ENCODE results near the gene PROSER3. TPM values are rescaled to one million over a fixed set of nuclear protein-coding genes. Genes with fewer than 3 reads are reported as not detected.
"Not testable (repeated sequence)": the region's sequence is repeated elsewhere in the genome, so short reads cannot be mapped to it uniquely, and the experiment has no call there.

Gene PROSER3
- total RNA-seq, 4 donors from 2014 or later: 14.2 to 32.7 (median 19.9) TPM

GRCh38 chr19:35720163-35720524 is 37.8 kb upstream of the PROSER3 start:
- Histone ChIP-seq H3K36me3 (peaks cover 0 to 56% (median 34%) of the 10 kb centered on the region in 3 donors), H3K9me3 (no peaks in the 10 kb centered on the region), H3K4me1 (peaks cover 0 to 44% (median 21%) of the 10 kb centered on the region in 4 donors), H3K27me3 (no peaks in the 10 kb centered on the region), H3K4me3 (no peak overlapping the region), H3K27ac (no peak overlapping the region)
- no peak for DNase-seq (ENCODE audit: low spot score in 2 of 2)
- 86 to 88% methylated on average over 9 of the region's 9 CpGs for WGBS, 2 donors
- TF ChIP-seq EP300 (IDR thresholded peaks at IDR 0.05) (no peak), POLR2A (IDR thresholded peaks at IDR 0.05) (no peak), CTCF (IDR thresholded peaks at IDR 0.05) (no peak)

GRCh38 chr19:35720648-35721047 is 37.3 kb upstream of the PROSER3 start:
- no peak for TF ChIP-seq CTCF (IDR thresholded peaks at IDR 0.05)
- TF ChIP-seq POLR2A (IDR thresholded peaks at IDR 0.05): no peak
- TF ChIP-seq EP300 (IDR thresholded peaks at IDR 0.05): no peak
- H3K27ac ChIP-seq: no peak overlapping the region
- DNase-seq (ENCODE audit: low spot score in 2 of 2): no peak
- H3K36me3 ChIP-seq: peaks cover 3 to 61% (median 39%) of the 10 kb centered on the region in 3 donors
- WGBS, 2 donors: 78 to 92% methylated on average over 6 to 17 of the region's 17 CpGs
- no peaks in the 10 kb centered on the region for H3K27me3 ChIP-seq
- no peaks in the 10 kb centered on the region for H3K9me3 ChIP-seq
- H3K4me1 ChIP-seq: peaks cover 0 to 39% (median 17%) of the 10 kb centered on the region in 4 donors
- no peak overlapping the region for H3K4me3 ChIP-seq

GRCh38 chr19:35721374-35721773 is 36.6 kb upstream of the PROSER3 start:
- H3K36me3 ChIP-seq: peaks cover 5 to 68% (median 46%) of the 10 kb centered on the region in 3 donors
- WGBS, 2 donors: 92% methylated on average over 14 to 16 of the region's 16 CpGs
- no peak for TF ChIP-seq POLR2A (IDR thresholded peaks at IDR 0.05)

GRCh38 chr19:35722461-35722860 is 35.5 kb upstream of the PROSER3 start:
- TF ChIP-seq CTCF (IDR thresholded peaks at IDR 0.05) (no peak), POLR2A (IDR thresholded peaks at IDR 0.05) (no peak), EP300 (IDR thresholded peaks at IDR 0.05) (no peak)
- H3K27me3 ChIP-seq: no peaks in the 10 kb centered on the region
- no peak overlapping the region for H3K4me3 ChIP-seq
- peaks cover 5 to 79% (median 53%) of the 10 kb centered on the region in 3 donors for H3K36me3 ChIP-seq
- H3K27ac ChIP-seq: no peak overlapping the region
- 93 to 94% methylated on average over 11 to 14 of the region's 14 CpGs for WGBS, 2 donors
- no peaks in the 10 kb centered on the region for H3K9me3 ChIP-seq
- H3K4me1 ChIP-seq: peaks cover 0 to 31% (median 10%) of the 10 kb centered on the region in 4 donors
- DNase-seq (ENCODE audit: low spot score in 2 of 2): no peak

More at GRCh38 chr19:35721374-35721773, 36.6 kb upstream of the PROSER3 start:
- Histone ChIP-seq H3K27ac (no peak overlapping the region), H3K9me3 (no peaks in the 10 kb centered on the region), H3K4me1 (peaks cover 0 to 32% (median 10%) of the 10 kb centered on the region in 4 donors), H3K27me3 (no peaks in the 10 kb centered on the region), H3K4me3 (no peak overlapping the region)
- no peak for DNase-seq (ENCODE audit: low spot score in 2 of 2)

DNA sequence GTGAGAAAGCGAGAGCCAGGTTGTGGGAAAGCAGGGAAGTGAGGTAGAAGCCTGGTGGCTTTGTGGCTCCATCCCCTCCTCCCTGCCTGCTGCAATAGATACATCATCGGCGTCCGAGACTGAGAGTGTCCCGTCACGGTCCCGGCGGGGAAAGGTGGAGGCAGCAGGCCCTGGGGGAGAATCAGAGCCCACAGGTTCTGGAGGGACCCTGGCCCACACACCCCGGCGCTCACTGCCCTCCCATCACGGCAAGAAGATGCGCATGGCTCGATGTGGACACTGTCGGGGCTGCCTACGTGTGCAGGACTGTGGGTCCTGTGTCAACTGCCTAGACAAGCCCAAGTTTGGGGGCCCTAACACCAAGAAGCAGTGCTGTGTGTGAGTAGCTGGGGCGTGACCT is 35.1 kb upstream of the PROSER3 start:
- TF ChIP-seq EP300 (IDR thresholded peaks at IDR 0.05) (no peak), POLR2A (IDR thresholded peaks at IDR 0.05) (no peak), CTCF (IDR thresholded peaks at IDR 0.05) (no peak)
- Histone ChIP-seq H3K4me1 (peaks cover 0 to 31% (median 10%) of the 10 kb centered on the region in 4 donors), H3K27ac (no peak overlapping the region), H3K9me3 (no peaks in the 10 kb centered on the region), H3K27me3 (no peaks in the 10 kb centered on the region), H3K4me3 (no peak overlapping the region), H3K36me3 (peaks cover 5 to 84% (median 57%) of the 10 kb centered on the region in 3 donors)
- DNase-seq (ENCODE audit: low spot score in 2 of 2): no peak
- 93 to 100% methylated on average over 4 to 16 of the region's 16 CpGs for WGBS, 2 donors

- Histone ChIP-seq H3K36me3 (peaks cover 5 to 91% (median 65%) of the 10 kb centered on the region in 3 donors), H3K9me3 (no peaks in the 10 kb centered on the region), H3K4me3 (no peak overlapping the region), H3K4me1 (peaks cover 0 to 29% (median 9%) of the 10 kb centered on the region in 4 donors), H3K27ac (no peak overlapping the region), H3K27me3 (no peaks in the 10 kb centered on the region)
- DNase-seq (ENCODE audit: low spot score in 2 of 2): no peak
- no peak for TF ChIP-seq EP300 (IDR thresholded peaks at IDR 0.05)
- TF ChIP-seq POLR2A (IDR thresholded peaks at IDR 0.05): no peak
- TF ChIP-seq CTCF (IDR thresholded peaks at IDR 0.05): no peak
- 91 to 93% methylated on average over 21 to 24 of the region's 24 CpGs for whole genome bisulfite sequencing, 2 donors
Observed at GRCh38 chr19:35723671-35724070, 34.3 kb upstream of the PROSER3 start.

GRCh38 chr19:35724132-35724531 is 33.8 kb upstream of the PROSER3 start:
- peaks cover 5 to 96% (median 69%) of the 10 kb centered on the region in 3 donors for H3K36me3 ChIP-seq
- H3K27ac ChIP-seq; H3K9me3 ChIP-seq; DNase-seq (ENCODE audit: low spot score in 2 of 2); H3K27me3 ChIP-seq; H3K4me3 ChIP-seq: not testable (repeated sequence)
- 93% methylated on average over 7 of the region's 7 CpGs for WGBS, 2 donors
- H3K4me1 ChIP-seq: peaks cover 0 to 25% (median 5%) of the 10 kb centered on the region in 4 donors

All from tibial nerve (tissue), 4 donors.